ENCODE results near the gene CHCHD3.

- TF ChIP-seq EZH2 (IDR thresholded peaks at IDR 0.05) = no peak
- no peak for TF ChIP-seq CTCF (IDR thresholded peaks at IDR 0.05)
- no peak for TF ChIP-seq EZH2phosphoT487 (IDR thresholded peaks at IDR 0.05)
Observed at GRCh38 chr7:132877573-132877972, 204.3 kb downstream of the CHCHD3 start.
